ENCODE measurements around the gene ARPP21.

The ARPP21 gene

DNA sequence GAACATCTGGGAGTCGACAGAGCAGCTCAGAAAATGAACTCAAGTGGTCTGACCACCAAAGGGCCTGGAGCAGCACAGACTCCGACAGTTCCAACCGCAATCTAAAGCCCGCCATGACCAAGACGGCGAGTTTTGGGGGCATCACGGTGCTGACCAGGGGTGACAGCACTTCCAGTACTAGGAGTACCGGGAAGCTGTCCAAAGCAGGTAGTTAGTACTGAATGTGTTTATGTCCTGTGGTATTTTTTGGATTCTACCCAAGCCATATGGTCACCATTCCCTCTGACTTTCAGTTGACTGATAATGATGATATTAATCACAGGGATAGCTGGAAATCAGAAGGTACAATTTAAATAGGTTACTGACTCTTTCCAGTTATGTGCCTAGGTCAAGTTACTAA is 82.3 kb downstream of the ARPP21 start:
- Histone ChIP-seq H3K4me3 (no peak overlapping the region), H3K27me3 (no peaks in the 10 kb centered on the region), H3K9me3 (no peaks in the 10 kb centered on the region), H4K20me1 (no peaks in the 10 kb centered on the region), H3K4me1 (no peaks in the 10 kb centered on the region), H3K27ac (no peak overlapping the region), H3K4me2 (no peak overlapping the region), H3K9ac (no peak overlapping the region), H3K36me3 (peaks cover 21% of the 10 kb centered on the region)
- no peak for TF ChIP-seq Cebpa-rat (IDR thresholded peaks at IDR 0.05)

DNA sequence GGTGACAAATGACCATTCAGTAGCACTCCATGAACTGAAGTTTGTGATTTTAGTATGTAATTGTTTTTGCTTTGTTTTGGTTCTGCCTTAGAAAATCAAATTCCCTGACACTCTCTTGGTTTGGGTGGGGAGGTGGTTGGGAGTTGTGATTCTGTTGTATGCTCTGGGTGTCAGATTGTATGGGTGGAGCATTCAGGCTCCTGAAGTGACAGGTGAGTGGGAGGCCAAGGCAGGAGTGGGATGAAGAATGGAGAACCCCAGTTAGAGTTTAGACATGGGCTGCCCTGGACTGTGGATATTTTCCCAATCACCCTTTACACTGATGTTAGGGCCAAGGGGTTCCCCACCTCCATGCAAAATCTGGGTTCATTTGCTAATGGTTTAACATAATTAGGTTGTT is 83.6 kb downstream of the ARPP21 start:
- TF ChIP-seq Cebpa-rat (IDR thresholded peaks at IDR 0.05), result no peak
- H3K4me1 ChIP-seq, result no peaks in the 10 kb centered on the region
- H3K27ac ChIP-seq, result no peak overlapping the region
- H3K36me3 ChIP-seq, result peaks cover 21% of the 10 kb centered on the region
- H3K4me3 ChIP-seq, result no peak overlapping the region
- H3K4me2 ChIP-seq, result no peak overlapping the region
- no peaks in the 10 kb centered on the region for H3K27me3 ChIP-seq
- H3K9ac ChIP-seq, result no peak overlapping the region
- no peaks in the 10 kb centered on the region for H4K20me1 ChIP-seq
- no peaks in the 10 kb centered on the region for H3K9me3 ChIP-seq

DNA sequence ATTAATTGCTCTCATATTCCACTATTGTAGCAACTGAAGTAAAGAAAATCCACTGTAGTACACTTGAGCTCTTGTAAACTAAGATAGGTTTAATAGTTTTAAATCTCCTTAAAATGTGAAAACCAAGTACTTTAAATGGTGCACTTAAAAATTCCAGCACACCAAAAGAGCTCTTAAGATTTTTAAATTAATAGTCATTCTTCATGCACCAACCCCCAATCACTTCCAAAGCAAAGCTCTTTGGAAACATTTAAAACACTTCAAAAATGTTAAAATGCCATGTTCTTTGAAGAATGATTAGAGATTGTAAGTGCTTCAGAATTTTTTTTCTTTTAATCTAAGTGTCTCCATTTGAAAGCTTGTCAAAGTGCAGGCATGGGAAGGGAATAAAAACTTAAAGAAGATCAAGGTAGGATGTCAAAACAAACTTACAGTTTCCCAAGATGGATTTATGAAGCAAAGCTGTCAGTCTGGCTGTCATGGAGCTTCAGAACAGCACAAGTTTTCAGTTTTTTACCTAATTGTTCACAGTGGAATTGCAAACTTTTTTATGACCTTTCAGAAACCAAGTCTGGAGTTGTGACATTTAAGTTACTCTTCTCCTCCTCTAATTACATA is 84.3 kb downstream of the ARPP21 start:
- Histone ChIP-seq H3K9me3 (no peaks in the 10 kb centered on the region), H3K4me2 (no peak overlapping the region), H4K20me1 (no peaks in the 10 kb centered on the region), H3K9ac (no peak overlapping the region), H3K27ac (no peak overlapping the region), H3K27me3 (no peaks in the 10 kb centered on the region), H3K36me3 (peaks cover 21% of the 10 kb centered on the region), H3K4me1 (no peaks in the 10 kb centered on the region), H3K4me3 (no peak overlapping the region)
- no peak for TF ChIP-seq Cebpa-rat (IDR thresholded peaks at IDR 0.05)

DNA sequence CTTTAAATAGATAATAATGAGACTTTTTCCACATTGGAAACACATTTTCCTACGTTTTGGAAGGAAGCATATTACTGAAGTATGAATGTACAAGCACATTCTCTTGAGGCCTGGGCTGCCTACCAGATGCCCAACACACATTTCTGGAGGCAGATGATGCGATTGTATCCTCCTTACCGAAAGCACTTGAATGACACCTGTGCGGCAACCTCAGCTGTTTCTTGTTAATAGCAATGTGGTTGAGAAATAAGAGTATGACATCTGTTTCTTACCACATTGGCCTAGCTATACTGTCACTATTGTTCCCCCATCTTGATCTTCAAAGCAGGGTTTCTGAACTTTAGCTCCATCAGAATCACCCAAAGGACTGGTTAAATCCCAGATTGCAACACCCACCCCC is 84.8 kb downstream of the ARPP21 start:
- H3K4me1 ChIP-seq, result no peaks in the 10 kb centered on the region
- H3K4me3 ChIP-seq, result no peak overlapping the region
- H3K36me3 ChIP-seq, result peaks cover 23% of the 10 kb centered on the region
- no peak overlapping the region for H3K9ac ChIP-seq
- H3K4me2 ChIP-seq, result no peak overlapping the region
- H4K20me1 ChIP-seq, result no peaks in the 10 kb centered on the region
- TF ChIP-seq Cebpa-rat (IDR thresholded peaks at IDR 0.05), result no peak
- H3K27me3 ChIP-seq, result no peaks in the 10 kb centered on the region
- H3K27ac ChIP-seq, result no peak overlapping the region
- no peaks in the 10 kb centered on the region for H3K9me3 ChIP-seq

DNA sequence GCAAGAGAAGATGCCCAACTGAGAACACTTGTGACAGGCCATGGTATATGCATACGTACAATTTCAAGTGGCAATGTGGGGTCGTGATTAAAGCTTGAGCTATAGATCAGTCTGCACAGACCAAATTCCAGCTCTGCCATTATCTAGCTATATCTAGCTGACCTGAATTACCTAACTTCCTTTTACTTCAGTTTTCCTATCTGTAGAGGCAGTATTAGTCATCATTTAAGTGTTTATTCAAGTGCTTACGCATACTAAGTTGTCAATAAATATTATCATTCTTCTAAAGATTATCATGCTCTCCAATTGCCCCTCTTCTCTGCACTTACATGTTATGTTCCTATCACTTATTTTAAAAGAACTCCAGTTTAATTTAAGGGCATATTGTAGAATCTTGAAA is 87.9 kb downstream of the ARPP21 start:
- Histone ChIP-seq H3K36me3 (peaks cover 26% of the 10 kb centered on the region), H3K4me1 (no peaks in the 10 kb centered on the region), H3K9ac (no peak overlapping the region), H4K20me1 (peaks cover 11% of the 10 kb centered on the region; the same call in 1 of the 2 replicates), H3K27ac (no peak overlapping the region), H3K27me3 (no peaks in the 10 kb centered on the region), H3K9me3 (no peaks in the 10 kb centered on the region), H3K4me2 (no peak overlapping the region), H3K4me3 (no peak overlapping the region)
- TF ChIP-seq Cebpa-rat (IDR thresholded peaks at IDR 0.05), result no peak

DNA sequence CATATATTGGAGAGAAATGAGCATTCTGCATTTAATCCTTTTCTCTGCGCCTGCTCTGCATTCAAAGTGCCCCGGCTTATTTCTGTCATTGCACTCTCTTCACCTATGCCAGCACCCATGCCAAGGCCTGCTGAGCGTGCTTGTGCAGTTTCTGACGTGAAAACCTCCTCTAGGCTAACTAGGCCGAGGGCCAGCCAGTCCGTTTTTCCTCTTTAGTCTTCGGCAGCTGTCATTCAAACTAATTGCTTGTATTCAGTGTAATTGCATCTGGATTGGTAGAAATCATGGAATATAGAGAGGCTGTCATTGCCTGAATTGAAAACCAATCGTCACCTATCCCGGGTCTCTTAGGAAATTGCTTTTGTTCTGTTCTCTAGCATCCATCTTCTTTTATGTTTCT is 94.0 kb downstream of the ARPP21 start:
- Histone ChIP-seq H3K27me3 (no peaks in the 10 kb centered on the region), H3K9me3 (no peaks in the 10 kb centered on the region), H3K27ac (no peak overlapping the region), H3K4me1 (no peaks in the 10 kb centered on the region), H4K20me1 (peaks cover 70% of the 10 kb centered on the region), H3K4me2 (no peak overlapping the region), H3K9ac (no peak overlapping the region), H3K4me3 (no peak overlapping the region), H3K36me3 (peaks cover 80% of the 10 kb centered on the region)
- TF ChIP-seq Cebpa-rat (IDR thresholded peaks at IDR 0.05), result no peak

DNA sequence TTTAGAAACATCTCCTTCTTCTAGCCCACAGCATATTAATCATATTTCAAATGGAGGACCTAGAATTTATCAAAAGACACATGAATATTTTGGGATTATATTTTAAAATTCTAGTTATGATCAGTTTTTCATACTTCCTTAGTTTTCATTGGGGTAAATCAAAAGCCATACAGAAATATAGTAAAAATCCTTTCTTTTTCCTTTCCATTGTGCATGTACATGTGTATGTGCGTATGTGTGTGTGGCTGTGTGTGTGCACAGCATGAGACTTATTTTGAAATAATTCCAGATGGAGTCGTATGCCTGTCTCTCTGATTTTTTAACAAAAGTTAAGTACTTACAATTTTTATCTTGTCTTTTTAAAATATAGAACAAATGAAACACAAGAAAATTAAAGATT is 94.5 kb downstream of the ARPP21 start:
- Histone ChIP-seq H3K4me1 (no peaks in the 10 kb centered on the region), H3K36me3 (peaks cover 83% of the 10 kb centered on the region), H3K9me3 (no peaks in the 10 kb centered on the region), H3K9ac (no peak overlapping the region), H3K27me3 (no peaks in the 10 kb centered on the region), H3K4me3 (no peak overlapping the region), H3K27ac (no peak overlapping the region), H3K4me2 (no peak overlapping the region), H4K20me1 (peaks cover 75% of the 10 kb centered on the region)
- TF ChIP-seq Cebpa-rat (IDR thresholded peaks at IDR 0.05), result no peak

DNA sequence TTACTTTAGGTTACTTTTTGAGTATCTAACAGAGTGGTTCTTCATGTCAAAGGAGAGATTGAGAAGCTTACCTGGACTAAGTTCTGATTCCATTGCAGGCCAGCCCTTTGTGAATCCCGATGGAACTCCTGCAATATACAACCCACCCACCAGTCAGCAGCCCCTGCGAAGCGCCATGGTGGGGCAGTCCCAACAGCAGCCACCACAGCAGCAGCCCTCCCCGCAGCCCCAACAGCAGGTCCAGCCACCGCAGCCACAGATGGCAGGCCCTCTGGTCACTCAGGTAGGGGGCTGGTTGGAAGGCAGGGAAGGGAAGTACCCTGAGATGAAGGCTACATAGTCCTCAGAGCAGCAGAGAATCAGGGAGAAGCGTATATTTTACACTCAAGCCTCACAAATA is 97.8 kb downstream of the ARPP21 start:
- H3K27me3 ChIP-seq, result no peaks in the 10 kb centered on the region
- H3K36me3 ChIP-seq, result peaks cover 86% of the 10 kb centered on the region
- TF ChIP-seq Cebpa-rat (IDR thresholded peaks at IDR 0.05), result no peak
- H3K4me2 ChIP-seq, result no peak overlapping the region
- H4K20me1 ChIP-seq, result peaks cover 72% of the 10 kb centered on the region
- no peak overlapping the region for H3K9ac ChIP-seq
- no peak overlapping the region for H3K4me3 ChIP-seq
- H3K9me3 ChIP-seq, result no peaks in the 10 kb centered on the region
- peaks cover 8% of the 10 kb centered on the region for H3K4me1 ChIP-seq
- H3K27ac ChIP-seq, result no peak overlapping the region

DNA sequence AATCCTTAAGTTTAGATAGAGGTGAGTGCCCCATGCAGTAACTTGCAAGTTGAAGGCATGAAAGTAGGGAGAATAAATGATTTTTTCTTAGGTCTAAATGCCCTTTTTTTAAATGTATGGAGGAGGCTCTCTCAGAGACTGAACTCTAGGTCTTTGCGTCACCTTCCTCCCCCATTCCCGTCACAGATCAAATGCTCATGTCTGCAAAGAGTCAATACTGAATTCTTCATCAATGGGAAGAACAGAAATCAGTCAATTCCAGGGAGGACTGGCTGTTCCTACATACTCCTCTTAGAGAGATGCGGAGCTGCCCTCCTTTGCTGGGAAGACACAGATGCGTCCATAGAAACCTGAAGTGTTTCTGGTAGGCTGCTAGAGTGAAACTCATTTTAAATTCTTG is 98.2 kb downstream of the ARPP21 start:
- H3K27ac ChIP-seq, result no peak overlapping the region
- H3K9me3 ChIP-seq, result no peaks in the 10 kb centered on the region
- peaks cover 86% of the 10 kb centered on the region for H3K36me3 ChIP-seq
- no peak overlapping the region for H3K4me2 ChIP-seq
- H3K4me1 ChIP-seq, result peaks cover 8% of the 10 kb centered on the region
- no peak overlapping the region for H3K9ac ChIP-seq
- H3K4me3 ChIP-seq, result no peak overlapping the region
- no peaks in the 10 kb centered on the region for H3K27me3 ChIP-seq
- no peak for TF ChIP-seq Cebpa-rat (IDR thresholded peaks at IDR 0.05)
- H4K20me1 ChIP-seq, result peaks cover 67% of the 10 kb centered on the region

DNA sequence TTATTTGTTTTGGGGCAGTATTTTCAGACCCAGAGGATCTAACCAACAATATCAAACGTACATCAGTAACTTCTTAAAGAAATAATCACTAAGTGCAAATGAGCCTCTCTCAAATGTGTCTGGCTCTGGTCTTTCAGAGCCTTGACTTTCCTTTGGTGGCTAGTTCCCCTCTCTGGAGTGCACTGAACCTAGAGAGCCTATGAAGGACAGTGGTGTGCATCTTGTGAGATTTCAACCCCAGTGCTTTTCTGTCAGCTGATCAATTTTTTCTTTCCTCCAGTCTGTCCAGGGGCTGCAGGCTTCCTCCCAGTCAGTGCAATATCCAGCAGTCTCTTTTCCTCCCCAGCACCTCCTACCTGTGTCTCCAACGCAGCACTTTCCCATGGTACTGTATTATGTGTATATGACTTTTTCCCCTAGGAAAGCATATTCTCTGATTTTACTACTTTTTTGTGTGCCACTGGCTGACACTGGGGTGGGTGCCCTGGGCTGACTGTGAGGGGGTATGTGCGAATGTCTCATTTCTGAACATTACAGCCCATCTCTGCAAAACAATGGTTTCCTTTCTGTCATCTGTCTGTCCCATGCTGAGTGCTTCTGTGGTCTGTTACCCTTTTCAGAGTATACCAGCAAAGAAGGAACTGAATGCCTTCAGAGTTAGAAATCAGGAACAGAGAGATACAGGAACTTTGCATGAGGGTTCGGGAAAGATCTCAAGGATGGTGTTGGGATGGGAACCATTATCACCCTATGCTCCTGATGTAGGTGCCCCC is 98.8 kb downstream of the ARPP21 start:
- peaks cover 87% of the 10 kb centered on the region for H3K36me3 ChIP-seq
- H3K9ac ChIP-seq, result no peak overlapping the region
- no peaks in the 10 kb centered on the region for H3K27me3 ChIP-seq
- H3K4me1 ChIP-seq, result peaks cover 8% of the 10 kb centered on the region
- H3K27ac ChIP-seq, result no peak overlapping the region
- H3K9me3 ChIP-seq, result no peaks in the 10 kb centered on the region
- no peak overlapping the region for H3K4me2 ChIP-seq
- H3K4me3 ChIP-seq, result no peak overlapping the region
- TF ChIP-seq Cebpa-rat (IDR thresholded peaks at IDR 0.05), result no peak
- peaks cover 62% of the 10 kb centered on the region for H4K20me1 ChIP-seq

Measured in BLaER1 (cell line).